HPDE6-E6E7 (cell line): ENCODE data around the gene EGFR.

Source experiments
- DNase-seq: peaks from one replicate; pipeline ENCODE4 v3.0.0; 2011; ENCODE audit warnings: missing footprints; ENCODE audit errors: extremely low spot score

The EGFR gene

GRCh38 chr7:55127135-55127551 is 108.3 kb downstream of the EGFR start:
- DNase-seq = no peak

- no peak for DNase-seq
These were observed 108.8 kb downstream of the EGFR start for GRCh38 chr7:55127622-55128081.

- DNase-seq = no peak
These were observed 110.0 kb downstream of the EGFR start for GRCh38 chr7:55128693-55129394.

- no peak for DNase-seq
These were observed 111.0 kb downstream of the EGFR start for GRCh38 chr7:55129541-55130394.

GRCh38 chr7:55130395-55131141 is 111.8 kb downstream of the EGFR start:
- DNase-seq = no peak

GRCh38 chr7:55131142-55131929 is 112.5 kb downstream of the EGFR start:
- DNase-seq = no peak

- DNase-seq = no peak
These were observed 113.7 kb downstream of the EGFR start for GRCh38 chr7:55132550-55132889.

GRCh38 chr7:55132890-55133551 is 114.2 kb downstream of the EGFR start:
- DNase-seq = peak; percentile 86

GRCh38 chr7:55133630-55134358 is 115.0 kb downstream of the EGFR start:
- peak; percentile 73 for DNase-seq

GRCh38 chr7:55134359-55134725 is 115.5 kb downstream of the EGFR start:
- DNase-seq = no peak

GRCh38 chr7:55134786-55135185 is 116.0 kb downstream of the EGFR start:
- DNase-seq = no peak

GRCh38 chr7:55135462-55135861 is 116.6 kb downstream of the EGFR start:
- DNase-seq = no peak

GRCh38 chr7:55138663-55139062 is 119.8 kb downstream of the EGFR start:
- DNase-seq = no peak

- no peak for DNase-seq
These were observed 121.6 kb downstream of the EGFR start for GRCh38 chr7:55140221-55140940.

GRCh38 chr7:55140941-55141278 is 122.1 kb downstream of the EGFR start:
- no peak for DNase-seq

- DNase-seq = no peak
These were observed 124.2 kb downstream of the EGFR start for GRCh38 chr7:55142919-55143600.

GRCh38 chr7:55144333-55145317 is 125.8 kb downstream of the EGFR start:
- no peak for DNase-seq

GRCh38 chr7:55145606-55146005 is 126.8 kb downstream of the EGFR start:
- DNase-seq = no peak
